ENCODE data around the gene RNLS.

Gene RNLS

GRCh38 chr10:88237896-88238614 is 345.1 kb downstream of the RNLS start:
- no peak for DNase-seq (ENCODE audit: low read depth in 3 of 3, low spot score in 1 of 3)

GRCh38 chr10:88236121-88236743 is 346.9 kb downstream of the RNLS start:
- no peak for DNase-seq (ENCODE audit: low read depth in 3 of 3, low spot score in 1 of 3)

GRCh38 chr10:88234297-88234696 is 348.8 kb downstream of the RNLS start:
- DNase-seq (ENCODE audit: low read depth in 3 of 3, low spot score in 1 of 3) = no peak

GRCh38 chr10:88233870-88234269 is 349.2 kb downstream of the RNLS start:
- no peak for DNase-seq (ENCODE audit: low read depth in 3 of 3, low spot score in 1 of 3)

- DNase-seq (ENCODE audit: low read depth in 3 of 3, low spot score in 1 of 3) = no peak
These were observed 350.1 kb downstream of the RNLS start for GRCh38 chr10:88232983-88233543.

- no peak for DNase-seq (ENCODE audit: low read depth in 3 of 3, low spot score in 1 of 3)
These were observed 350.9 kb downstream of the RNLS start for GRCh38 chr10:88232029-88232895.

GRCh38 chr10:88230251-88230650 is 352.9 kb downstream of the RNLS start:
- no peak for DNase-seq (ENCODE audit: low read depth in 3 of 3, low spot score in 1 of 3)

GRCh38 chr10:88228130-88228529 is 355.0 kb downstream of the RNLS start:
- DNase-seq (ENCODE audit: low read depth in 3 of 3, low spot score in 1 of 3) = no peak

- DNase-seq (ENCODE audit: low read depth in 3 of 3, low spot score in 1 of 3) = no peak
These were observed 355.6 kb downstream of the RNLS start for GRCh38 chr10:88227342-88228018.

- no peak for DNase-seq (ENCODE audit: low read depth in 3 of 3, low spot score in 1 of 3)
These were observed 356.2 kb downstream of the RNLS start for GRCh38 chr10:88226891-88227290.

- DNase-seq (ENCODE audit: low read depth in 3 of 3, low spot score in 1 of 3) = no peak
These were observed 357.0 kb downstream of the RNLS start for GRCh38 chr10:88226071-88226659.

Measured in stimulated activated CD4-positive, alpha-beta T cell treated with anti-CD3 and anti-CD28 coated beads, TNF-alpha, amount 100 ng/mL, for 1 hour (primary cell).